T-helper 1 cell treated with Interleukin-12 subunit alpha and Interleukin-12 subunit beta and Interleukin-4 antibody, amounts not matched to agents 30 μg/mL and 1 μg/mL, for 36 hours (primary cell): ENCODE measurements around the gene PCDHAC2.

ENCODE experiments used
- H3K27ac Mint-ChIP-seq: one replicate; pipeline ENCODE4 v1.8.0; 2021; ENCODE audit warnings: mild to moderate bottlenecking, mixed read lengths
- H3K27me3 Mint-ChIP-seq: one replicate; pipeline ENCODE4 v1.8.0; 2021; ENCODE audit warnings: low read depth, mixed read lengths
- H3K36me3 Mint-ChIP-seq: one replicate; pipeline ENCODE4 v1.8.0; 2021; ENCODE audit warnings: low read depth, mixed read lengths
- H3K4me1 Mint-ChIP-seq: one replicate; pipeline ENCODE4 v1.8.0; 2021; ENCODE audit warnings: low read depth, mixed read lengths
- H3K4me3 Mint-ChIP-seq: one replicate; pipeline ENCODE4 v1.8.0; 2021; ENCODE audit warnings: mild to moderate bottlenecking, moderate library complexity, mixed read lengths
- H3K9me3 Mint-ChIP-seq: one replicate; pipeline ENCODE4 v1.8.0; 2021; ENCODE audit warnings: mixed read lengths

Gene PCDHAC2, protein sequence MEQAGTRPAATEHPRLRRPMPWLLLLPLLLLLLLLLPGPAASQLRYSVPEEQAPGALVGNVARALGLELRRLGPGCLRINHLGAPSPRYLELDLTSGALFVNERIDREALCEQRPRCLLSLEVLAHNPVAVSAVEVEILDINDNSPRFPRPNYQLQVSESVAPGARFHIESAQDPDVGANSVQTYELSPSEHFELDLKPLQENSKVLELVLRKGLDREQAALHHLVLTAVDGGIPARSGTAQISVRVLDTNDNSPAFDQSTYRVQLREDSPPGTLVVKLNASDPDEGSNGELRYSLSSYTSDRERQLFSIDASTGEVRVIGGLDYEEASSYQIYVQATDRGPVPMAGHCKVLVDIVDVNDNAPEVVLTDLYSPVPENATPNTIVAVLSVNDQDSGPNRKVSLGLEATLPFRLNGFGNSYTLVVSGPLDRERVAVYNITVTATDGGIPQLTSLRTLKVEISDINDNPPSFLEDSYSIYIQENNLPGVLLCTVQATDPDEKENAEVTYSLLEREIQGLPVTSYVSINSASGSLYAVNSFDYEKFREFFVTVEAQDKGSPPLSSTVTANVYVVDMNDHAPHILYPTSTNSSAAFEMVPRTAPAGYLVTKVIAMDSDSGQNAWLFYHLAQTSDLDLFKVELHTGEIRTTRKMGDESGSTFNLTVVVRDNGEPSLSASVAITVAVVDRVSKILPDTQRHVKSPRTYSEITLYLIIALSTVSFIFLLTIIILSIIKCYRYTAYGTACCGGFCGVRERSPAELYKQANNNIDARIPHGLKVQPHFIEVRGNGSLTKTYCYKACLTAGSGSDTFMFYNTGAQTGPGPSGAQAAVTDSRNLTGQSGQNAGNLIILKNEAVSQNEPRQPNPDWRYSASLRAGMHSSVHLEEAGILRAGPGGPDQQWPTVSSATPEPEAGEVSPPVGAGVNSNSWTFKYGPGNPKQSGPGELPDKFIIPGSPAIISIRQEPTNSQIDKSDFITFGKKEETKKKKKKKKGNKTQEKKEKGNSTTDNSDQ

DNA sequence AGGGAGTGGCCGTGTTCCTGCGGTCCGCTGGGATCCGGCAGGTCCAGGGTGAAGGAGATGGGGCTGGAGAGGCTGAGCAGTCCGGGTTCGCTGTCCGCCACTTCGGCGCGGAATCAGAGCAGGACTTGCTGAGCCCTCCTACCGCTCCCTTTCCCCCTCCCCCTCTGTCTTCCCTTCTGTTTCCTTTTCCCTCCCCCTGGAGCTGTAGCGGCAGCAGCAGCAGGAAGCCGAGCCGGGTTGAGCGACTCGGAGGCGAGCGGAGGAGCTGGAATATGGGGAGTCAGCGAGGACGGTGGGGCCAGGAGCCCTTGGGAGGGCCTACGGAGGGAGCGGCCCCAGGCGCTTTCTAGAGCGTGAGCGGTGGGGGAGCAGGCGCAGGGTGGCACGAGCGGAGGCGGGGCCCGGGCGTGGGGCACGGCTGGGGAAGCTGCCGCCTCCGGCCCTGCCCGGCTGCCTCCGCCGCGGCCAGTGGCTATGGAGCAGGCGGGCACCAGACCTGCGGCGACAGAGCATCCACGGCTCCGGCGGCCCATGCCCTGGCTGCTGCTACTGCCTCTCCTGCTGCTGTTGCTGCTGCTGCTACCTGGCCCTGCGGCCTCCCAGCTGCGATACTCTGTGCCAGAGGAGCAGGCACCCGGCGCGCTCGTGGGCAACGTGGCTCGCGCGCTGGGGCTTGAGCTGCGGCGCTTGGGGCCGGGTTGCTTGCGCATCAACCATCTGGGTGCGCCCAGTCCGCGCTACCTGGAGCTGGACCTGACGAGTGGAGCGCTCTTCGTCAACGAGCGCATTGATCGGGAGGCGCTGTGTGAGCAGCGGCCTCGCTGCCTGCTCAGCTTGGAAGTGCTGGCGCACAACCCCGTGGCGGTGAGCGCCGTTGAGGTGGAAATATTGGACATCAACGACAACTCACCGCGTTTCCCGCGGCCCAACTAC is at the start of gene PCDHAC2:
Gene PCDHAC2 (plus strand): TSS at position 184 of the 933 bp plus-strand sequence. CDS start 291 bp downstream, at position 475.
- Mint-ChIP-seq H3K36me3 (no peaks in the 10 kb centered on the region), H3K4me1 (no peaks in the 10 kb centered on the region), H3K27me3 (peaks cover 11% of the 10 kb centered on the region), H3K4me3 (no peak within 1 kb of the TSS), H3K9me3 (no peaks in the 10 kb centered on the region), H3K27ac (no peak within 1 kb of the TSS)

DNA sequence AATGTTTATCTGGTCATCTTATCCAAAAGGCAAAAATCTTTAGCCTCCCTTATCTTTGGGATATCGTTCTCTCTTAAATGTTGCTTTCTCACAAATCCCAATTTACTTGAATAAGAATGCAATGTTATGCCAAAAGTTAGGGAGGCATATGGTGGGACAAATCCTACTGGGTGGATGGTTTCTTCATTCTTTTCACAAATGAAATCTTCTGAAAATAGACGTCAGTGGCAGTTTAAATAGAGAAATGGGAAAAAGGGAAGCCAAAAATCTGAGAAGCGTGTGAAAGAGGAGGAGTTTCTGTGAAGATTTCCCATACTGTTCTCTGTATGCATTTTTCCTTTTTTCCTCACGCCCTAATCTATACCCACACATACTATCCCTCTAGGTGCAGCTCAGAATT is 42.7 kb upstream of the PCDHAC2 start:
- no peak overlapping the region for H3K4me3 Mint-ChIP-seq
- H3K9me3 Mint-ChIP-seq: peaks cover 4% of the 10 kb centered on the region
- no peaks in the 10 kb centered on the region for H3K4me1 Mint-ChIP-seq
- peaks cover 19% of the 10 kb centered on the region for H3K27me3 Mint-ChIP-seq
- H3K27ac Mint-ChIP-seq: no peak overlapping the region
- H3K36me3 Mint-ChIP-seq: no peaks in the 10 kb centered on the region

DNA sequence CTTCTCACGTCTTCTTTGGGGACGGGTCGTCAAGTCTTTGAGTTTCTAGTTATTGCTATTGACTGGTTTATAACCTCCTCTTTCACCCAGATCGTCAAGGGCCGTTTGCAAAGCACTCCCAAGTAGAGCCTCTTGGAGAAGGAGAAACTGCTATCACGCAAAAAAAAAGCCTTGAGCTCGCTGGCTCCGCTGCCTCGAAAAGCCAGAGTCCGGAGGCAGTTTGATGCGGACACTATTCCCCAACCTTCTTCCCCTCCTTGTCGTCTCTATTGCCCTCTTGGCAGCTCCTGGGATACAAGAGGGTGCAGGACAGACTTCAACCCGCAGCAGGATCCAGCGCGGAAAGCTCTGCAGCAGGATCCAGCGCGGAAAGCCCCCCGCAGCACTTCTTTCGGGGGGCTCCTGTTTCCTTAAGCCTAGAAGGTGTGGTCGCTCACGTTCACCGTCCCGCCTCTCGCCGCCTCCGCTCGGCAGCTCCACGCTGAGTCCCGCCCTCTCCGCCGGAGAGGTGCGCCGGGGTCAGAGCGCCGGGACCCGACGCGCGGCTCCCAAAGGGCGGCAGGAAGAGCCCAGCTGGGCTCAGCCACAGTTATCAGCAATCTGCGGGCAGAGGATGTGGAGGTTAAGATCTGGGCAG is 40.4 kb upstream of the PCDHAC2 start, which contains the start of gene PCDHAC1:
Gene PCDHAC1 (plus strand): TSS at position 494 of the 637 bp plus-strand sequence. CDS start 594 bp downstream, outside the sequence.
- Mint-ChIP-seq H3K9me3 (peaks cover 8% of the 10 kb centered on the region), H3K4me1 (no peaks in the 10 kb centered on the region), H3K4me3 (no peak within 1 kb of the TSS), H3K27ac (no peak within 1 kb of the TSS), H3K27me3 (peaks cover 22% of the 10 kb centered on the region), H3K36me3 (no peaks in the 10 kb centered on the region)

DNA sequence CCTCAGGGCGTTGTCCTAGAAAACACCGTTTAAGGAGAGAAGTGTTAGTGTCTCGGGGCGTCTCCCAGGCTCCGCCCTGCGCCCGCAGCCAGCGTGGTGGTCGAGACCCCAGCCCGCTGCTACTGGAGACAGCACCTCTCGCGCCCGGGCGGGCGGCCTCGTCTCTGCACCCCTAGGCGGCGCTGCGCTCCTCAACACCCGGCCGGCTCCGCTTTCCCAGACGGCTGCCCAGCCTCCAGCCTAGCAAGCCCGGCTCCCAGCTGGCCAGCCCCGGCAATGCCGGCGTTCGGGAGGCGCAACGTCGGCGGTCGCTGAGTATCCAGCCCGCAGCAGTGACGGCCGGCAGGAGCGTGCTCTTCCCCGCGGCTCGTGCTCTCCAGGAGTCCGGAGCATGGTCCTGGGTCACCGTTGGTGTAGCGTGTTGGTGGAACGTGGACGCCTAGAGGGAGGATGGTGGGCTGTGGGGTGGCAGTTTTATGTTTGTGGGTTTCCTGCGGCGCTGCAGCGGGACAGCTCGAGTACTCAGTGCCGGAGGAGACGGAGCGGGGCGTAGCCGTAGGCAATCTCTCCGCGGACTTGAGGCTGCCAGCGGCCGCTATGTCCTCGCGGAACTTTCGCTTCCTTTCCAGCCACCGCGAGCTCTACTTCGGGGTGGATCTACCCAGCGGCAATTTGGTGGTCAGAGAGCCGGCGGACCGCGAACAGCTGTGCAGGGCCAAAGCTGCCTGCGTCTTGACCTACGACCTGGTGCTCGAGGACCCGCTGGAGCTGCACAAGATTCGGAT is 39.6 kb upstream of the PCDHAC2 start:
- Mint-ChIP-seq H3K9me3 (peaks cover 8% of the 10 kb centered on the region), H3K27ac (no peak overlapping the region), H3K4me3 (no peak overlapping the region), H3K36me3 (no peaks in the 10 kb centered on the region), H3K4me1 (no peaks in the 10 kb centered on the region), H3K27me3 (peaks cover 22% of the 10 kb centered on the region)

DNA sequence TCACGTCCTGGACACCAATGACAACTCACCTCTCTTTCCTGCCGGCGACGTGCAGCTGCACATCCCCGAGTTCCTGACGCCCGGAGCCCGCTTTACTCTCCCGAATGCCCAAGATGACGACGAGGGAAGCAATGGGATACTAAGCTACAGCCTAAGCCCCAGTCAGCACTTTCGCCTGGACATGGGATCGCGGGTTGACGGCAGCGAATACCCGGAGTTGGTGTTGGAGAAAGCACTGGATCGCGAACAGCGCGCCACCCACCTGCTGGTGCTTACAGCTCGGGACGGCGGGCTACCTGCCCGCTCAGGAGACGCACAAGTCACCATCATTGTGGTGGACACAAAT is 39.1 kb upstream of the PCDHAC2 start:
- Mint-ChIP-seq H3K27ac (no peak overlapping the region), H3K4me1 (no peaks in the 10 kb centered on the region), H3K4me3 (no peak overlapping the region), H3K27me3 (peaks cover 22% of the 10 kb centered on the region), H3K36me3 (no peaks in the 10 kb centered on the region), H3K9me3 (peaks cover 8% of the 10 kb centered on the region)

DNA sequence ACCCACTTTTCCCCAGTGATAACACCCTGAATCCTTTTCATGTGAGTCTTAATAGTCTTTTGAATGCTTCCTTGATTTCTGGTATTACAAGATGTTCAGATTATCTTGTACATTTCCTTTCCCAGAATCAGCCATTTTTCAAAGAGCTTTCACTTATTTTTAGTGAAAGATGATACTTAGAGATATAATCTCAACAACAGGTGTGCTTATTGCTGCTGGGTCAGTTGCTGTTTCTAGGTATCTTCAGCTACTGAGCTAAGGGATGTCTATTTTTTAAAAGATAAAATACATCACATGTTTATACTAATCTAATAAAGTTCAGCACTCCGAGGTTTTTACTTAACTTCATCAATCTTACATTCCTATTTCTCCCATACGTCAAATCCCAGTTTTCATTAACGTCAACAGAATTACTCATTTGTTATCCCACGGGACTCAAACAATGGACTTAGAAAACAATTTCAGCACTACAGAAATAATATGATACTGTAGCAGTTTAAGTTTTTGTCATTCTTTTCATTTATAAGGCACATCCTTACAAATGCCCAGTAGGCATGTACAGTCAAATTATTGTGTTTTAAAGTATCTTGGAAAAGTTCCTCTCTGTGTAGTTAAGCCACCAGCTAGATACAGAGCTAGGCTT is 31.2 kb upstream of the PCDHAC2 start:
- Mint-ChIP-seq H3K4me3 (no peak overlapping the region), H3K27ac (no peak overlapping the region), H3K36me3 (no peaks in the 10 kb centered on the region), H3K4me1 (no peaks in the 10 kb centered on the region), H3K9me3 (no peaks in the 10 kb centered on the region), H3K27me3 (no peaks in the 10 kb centered on the region)

DNA sequence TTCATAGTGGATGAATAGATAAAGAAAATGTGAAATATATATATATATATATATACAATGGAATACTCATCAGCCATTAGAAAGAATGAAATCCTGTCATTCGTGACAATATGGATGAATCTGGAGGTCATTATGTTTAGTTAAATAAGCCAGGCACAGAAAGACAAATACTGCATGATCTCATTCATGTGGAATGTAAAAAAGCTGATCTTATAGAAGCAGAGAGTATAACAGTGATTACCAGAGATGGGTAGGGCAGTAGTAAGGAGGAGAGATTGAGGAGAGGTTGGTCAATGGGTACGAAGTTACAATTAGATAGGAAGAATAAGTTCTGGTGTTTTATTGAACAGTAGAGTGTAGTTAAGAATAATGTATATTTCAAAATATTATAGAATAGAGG is 19.7 kb upstream of the PCDHAC2 start:
- no peaks in the 10 kb centered on the region for H3K4me1 Mint-ChIP-seq
- H3K36me3 Mint-ChIP-seq: no peaks in the 10 kb centered on the region
- no peak overlapping the region for H3K27ac Mint-ChIP-seq

DNA sequence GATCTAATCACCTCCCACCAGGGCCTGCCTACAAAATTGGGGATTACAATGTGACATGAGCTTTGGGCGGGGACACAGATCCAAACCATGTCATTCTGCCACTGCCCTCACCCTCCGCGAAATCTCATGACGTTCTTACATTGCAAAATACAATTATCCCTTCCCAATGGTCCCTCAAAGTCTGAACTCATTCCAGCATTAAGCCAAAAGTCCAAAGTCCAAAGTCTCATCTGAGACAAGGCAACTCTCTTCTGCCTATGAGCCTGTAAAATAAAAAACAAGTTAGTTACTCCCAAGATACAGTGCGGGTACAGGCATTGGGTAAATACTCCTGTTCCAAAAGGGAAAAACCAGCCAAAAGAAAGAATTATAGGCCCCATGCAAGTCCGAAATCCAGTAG is 14.6 kb upstream of the PCDHAC2 start:
- Mint-ChIP-seq H3K9me3 (peaks cover 7% of the 10 kb centered on the region), H3K27ac (no peak overlapping the region), H3K4me3 (no peak overlapping the region), H3K27me3 (no peaks in the 10 kb centered on the region), H3K36me3 (no peaks in the 10 kb centered on the region), H3K4me1 (no peaks in the 10 kb centered on the region)

More for the DNA sequence above, 19.7 kb upstream of the PCDHAC2 start:
- H3K4me3 Mint-ChIP-seq: no peak overlapping the region
- H3K27me3 Mint-ChIP-seq: no peaks in the 10 kb centered on the region
- H3K9me3 Mint-ChIP-seq: peaks cover 19% of the 10 kb centered on the region

DNA sequence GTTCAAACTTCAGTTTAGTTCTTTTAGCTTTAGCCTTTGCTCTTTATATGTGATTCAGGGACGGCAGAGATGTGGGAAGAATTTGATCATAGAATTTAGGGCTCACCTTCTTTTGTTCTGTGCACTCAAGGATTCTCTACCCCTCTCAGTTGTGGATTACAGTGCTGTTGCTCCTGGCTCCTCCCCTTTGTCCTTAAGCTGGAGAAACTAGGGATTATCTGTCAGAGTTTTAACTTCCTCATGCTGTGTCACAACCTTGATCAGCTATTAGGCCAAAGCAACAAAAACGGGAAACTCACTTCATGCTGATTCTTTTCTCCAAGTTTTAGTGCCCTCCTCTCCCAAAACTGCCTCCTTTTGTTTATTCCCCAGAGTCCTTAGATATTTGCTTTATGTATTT is 13.0 kb upstream of the PCDHAC2 start:
- H3K9me3 Mint-ChIP-seq: peaks cover 7% of the 10 kb centered on the region
- no peaks in the 10 kb centered on the region for H3K27me3 Mint-ChIP-seq
- no peak overlapping the region for H3K4me3 Mint-ChIP-seq
- H3K4me1 Mint-ChIP-seq: no peaks in the 10 kb centered on the region
- no peak overlapping the region for H3K27ac Mint-ChIP-seq
- H3K36me3 Mint-ChIP-seq: no peaks in the 10 kb centered on the region

DNA sequence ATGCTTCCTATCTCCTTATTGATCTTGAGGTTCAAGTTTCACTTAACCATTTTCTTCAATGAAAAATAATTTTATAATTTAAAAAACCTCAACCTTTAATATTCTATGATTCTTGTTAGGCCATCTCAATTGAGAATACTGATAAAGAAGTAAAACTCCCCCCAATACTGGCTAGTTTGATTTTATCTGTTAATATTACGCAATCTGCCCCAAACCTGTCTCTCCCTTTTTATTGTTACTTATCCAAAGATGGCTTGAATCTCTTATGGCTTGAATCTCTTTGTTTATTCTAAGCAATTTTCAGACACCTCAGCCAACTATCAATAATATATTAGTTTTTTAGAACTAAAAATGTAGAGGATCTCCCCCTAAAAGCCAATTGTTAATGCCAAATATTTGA is 4.1 kb upstream of the PCDHAC2 start:
- Mint-ChIP-seq H3K4me3 (no peak overlapping the region), H3K36me3 (no peaks in the 10 kb centered on the region), H3K27ac (no peak overlapping the region), H3K4me1 (no peaks in the 10 kb centered on the region), H3K9me3 (no peaks in the 10 kb centered on the region), H3K27me3 (peaks cover 11% of the 10 kb centered on the region)

DNA sequence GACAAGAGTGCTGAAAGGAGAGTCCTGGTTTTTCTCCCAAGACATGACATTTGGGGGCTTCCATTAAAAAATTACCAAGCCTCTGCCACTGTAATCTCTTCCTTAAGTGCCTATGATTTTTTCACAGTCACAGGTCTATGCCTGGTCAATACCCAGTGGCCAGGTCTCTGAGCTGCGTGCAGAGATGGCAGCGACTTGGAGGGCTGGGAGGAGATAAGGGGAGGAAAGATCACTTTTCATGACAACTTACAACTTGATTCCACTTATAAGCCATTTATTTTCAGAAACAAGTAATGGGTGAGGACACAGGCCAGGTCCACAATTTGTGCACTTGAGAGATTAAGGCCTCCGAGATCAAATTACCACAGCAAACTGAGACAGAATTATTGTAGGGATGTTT is 1.9 kb upstream of the PCDHAC2 start:
- H3K4me3 Mint-ChIP-seq: no peak overlapping the region
- H3K4me1 Mint-ChIP-seq: no peaks in the 10 kb centered on the region
- H3K27me3 Mint-ChIP-seq: peaks cover 11% of the 10 kb centered on the region
- H3K9me3 Mint-ChIP-seq: no peaks in the 10 kb centered on the region
- no peaks in the 10 kb centered on the region for H3K36me3 Mint-ChIP-seq
- no peak overlapping the region for H3K27ac Mint-ChIP-seq

DNA sequence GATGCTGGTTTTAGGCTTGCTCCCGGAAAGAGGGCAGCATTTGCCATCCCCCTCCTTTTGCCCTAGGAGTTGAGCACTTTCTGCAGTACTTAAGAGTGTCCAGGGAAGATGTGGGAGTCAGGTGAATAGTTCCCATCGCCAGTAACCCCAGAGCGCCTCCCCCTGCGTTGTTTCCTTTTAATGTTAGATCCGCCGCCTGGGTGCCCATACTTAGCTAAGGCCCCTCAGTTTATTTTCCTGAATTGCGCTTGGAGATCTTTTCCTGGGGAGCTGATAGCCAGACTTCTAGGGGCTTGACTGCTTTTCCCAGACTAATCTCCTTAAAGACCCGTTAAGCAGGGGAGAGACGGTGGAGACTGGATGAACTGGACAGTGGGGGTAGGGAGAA is 377 bp upstream of the PCDHAC2 start:
- Mint-ChIP-seq H3K27me3 (peaks cover 11% of the 10 kb centered on the region), H3K9me3 (no peaks in the 10 kb centered on the region), H3K4me1 (no peaks in the 10 kb centered on the region), H3K27ac (no peak overlapping the region), H3K36me3 (no peaks in the 10 kb centered on the region), H3K4me3 (no peak overlapping the region)
